ENCODE measurements around the gene STAMBPL1.
A peak's percentile ranks its signal among the peaks of the same experiment; 100 is the strongest.
"Not testable (repeated sequence)": the region's sequence is repeated elsewhere in the genome, so short reads cannot be mapped to it uniquely, and the experiment has no call there.

STAMBPL1 gene

GRCh38 chr10:88879534-88880281, at the start of gene STAMBPL1:
TSS of gene STAMBPL1 (plus strand) at chr10:88880245. CDS start at chr10:88901709, 21,464 bp downstream.
- peak in 35 of 56 donors; percentile 23 to 81 (median 60) for DNase-seq

- DNase-seq, result no peak
Measured at GRCh38 chr10:88830643-88831268, 49.3 kb upstream of the STAMBPL1 start.

GRCh38 chr10:88831709-88832108, 48.3 kb upstream of the STAMBPL1 start:
- no peak for DNase-seq

DNA sequence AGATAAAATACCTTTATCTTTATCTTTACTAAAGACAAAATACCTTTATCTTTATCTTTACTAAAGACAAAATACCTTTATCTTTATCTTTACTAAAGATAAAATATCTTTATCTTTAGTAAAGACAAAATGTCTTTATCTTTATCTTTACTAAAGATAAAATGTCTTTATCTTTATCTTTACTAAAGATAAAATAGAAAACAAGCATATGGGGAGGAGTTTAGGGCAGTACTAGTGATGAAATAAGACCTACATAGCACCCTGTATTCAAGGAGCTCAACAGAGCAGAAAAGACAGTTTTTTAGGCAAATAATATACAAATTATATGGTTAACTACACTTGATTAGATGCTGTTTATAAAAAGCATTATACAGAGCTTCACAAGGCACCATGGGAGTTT, 47.7 kb upstream of the STAMBPL1 start:
- no peak for DNase-seq

DNA sequence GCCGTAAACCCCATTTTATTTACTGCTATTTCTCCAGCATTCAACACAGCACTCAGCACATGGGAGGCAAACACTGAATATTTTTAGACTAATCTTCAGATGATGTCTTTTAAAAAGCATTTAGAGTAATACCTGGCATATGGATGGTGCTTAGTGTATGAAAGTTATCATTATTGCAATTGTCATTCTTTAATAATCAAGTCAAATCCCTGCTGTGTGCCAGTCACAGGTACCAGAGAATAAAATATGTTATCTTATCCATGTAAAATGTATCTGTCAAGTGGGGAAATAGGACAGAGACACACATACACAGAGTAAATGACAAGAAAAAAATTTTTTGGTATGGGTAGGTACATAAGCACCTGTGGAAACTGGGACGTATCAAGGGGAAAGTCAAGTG, 46.9 kb upstream of the STAMBPL1 start:
- DNase-seq, result no peak

GRCh38 chr10:88833723-88834122, 46.3 kb upstream of the STAMBPL1 start:
- DNase-seq, result no peak

GRCh38 chr10:88835096-88835909, 44.7 kb upstream of the STAMBPL1 start:
- peak in 54 of 56 donors; percentile 1 to 82 (median 48) for DNase-seq

DNA sequence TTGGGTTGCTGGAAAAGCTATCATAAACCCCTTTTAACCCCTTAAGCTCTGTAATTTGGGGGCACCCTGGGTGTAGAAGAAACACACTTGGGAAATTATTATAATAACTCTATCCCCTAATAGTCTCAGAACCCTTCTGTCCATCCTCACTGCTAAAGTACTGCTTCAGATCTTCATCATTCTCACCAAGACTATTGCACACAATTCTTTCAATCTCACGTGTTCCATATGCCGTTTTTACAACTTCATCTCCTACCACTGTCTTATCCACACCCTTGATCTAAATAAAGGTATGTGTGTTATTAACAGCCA, 44.2 kb upstream of the STAMBPL1 start:
- no peak for DNase-seq

GRCh38 chr10:88837632-88838031, 42.4 kb upstream of the STAMBPL1 start:
- DNase-seq, result not testable (repeated sequence)

GRCh38 chr10:88838766-88839350, 41.2 kb upstream of the STAMBPL1 start:
- no peak for DNase-seq

DNA sequence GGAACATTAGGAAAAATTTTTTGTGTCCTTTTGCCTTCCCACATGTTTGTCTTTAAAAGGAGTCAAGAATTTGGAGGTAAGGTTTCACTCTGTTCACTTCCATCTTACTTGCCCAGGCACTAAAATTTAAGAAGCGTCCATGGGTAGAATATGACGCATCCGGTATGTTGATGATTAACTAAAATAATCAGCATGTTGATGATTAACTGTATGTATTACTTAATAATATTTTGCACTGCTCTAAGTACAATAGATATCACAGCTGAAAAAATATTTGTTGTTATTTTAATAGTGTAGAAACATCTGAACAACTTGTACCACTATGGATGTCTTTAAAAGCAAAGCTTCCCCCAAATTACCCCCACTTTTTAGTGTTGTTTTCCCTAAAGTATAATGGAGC, 39.9 kb upstream of the STAMBPL1 start:
- no peak for DNase-seq

DNA sequence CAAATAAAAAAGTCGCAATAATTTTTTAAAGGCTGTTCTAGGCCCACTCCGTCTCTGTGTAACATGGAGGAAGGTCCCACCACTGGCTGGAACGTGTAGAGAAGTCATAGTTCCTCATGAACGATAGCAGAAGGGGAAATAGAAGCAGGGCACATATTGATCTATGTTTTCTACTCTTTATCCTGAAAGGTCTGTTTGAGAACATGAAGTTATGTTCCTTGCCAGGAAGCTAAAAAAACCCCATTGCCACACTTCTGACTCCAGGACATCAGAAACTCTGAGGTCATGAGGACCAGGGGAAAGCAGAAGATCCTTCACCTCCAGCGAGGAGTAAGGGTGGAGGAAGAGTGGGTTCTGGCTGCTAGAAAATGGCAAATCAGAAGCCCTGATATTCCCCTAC, 39.2 kb upstream of the STAMBPL1 start:
- no peak for DNase-seq

GRCh38 chr10:88841316-88842111, 38.5 kb upstream of the STAMBPL1 start:
- DNase-seq, result no peak

DNA sequence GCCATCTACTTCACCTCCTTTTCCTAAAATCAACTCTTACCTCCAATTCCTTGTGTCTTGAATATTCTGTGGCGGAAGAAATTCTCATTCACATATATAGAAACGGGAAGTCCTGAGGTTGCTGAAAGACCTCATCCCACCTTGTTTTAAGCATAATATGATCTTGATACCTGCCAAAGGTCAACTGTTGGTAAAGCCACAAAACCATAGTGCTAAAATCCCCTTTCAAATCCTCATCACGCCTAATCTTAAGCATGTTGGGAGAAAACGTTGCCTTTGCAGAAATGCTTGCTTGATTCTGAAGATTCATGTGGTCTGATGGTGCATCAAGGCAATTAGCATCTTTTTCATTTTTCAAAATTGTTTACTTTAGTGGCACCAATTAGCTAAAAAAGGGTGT, 36.9 kb upstream of the STAMBPL1 start:
- DNase-seq, result no peak

- DNase-seq, result no peak
Measured at GRCh38 chr10:88848499-88848898, 31.5 kb upstream of the STAMBPL1 start.

- DNase-seq, result no peak
Measured at GRCh38 chr10:88849234-88849633, 30.8 kb upstream of the STAMBPL1 start.

- DNase-seq, result no peak
Measured at GRCh38 chr10:88850712-88851111, 29.3 kb upstream of the STAMBPL1 start.

DNA sequence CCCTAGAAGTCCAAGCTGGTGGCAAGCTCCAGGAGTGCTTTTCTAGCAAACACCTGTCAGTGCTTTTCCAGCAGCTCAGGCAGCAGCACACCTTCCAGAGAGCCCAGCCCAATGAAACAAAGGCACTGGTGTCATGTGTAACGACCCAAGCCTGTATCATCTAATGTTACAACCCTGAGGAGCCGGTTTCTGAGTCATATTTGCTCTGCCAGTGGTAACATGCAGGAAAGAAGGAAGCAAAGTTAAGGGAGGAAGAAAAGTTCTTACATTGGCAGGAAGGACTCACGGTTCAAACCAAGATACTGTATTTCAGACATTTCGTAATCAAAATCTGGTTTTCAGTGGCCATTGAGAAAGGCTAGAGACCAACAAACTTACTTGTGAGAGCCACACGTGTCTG, 28.3 kb upstream of the STAMBPL1 start, which contains the start of gene ANKRD22:
Gene ANKRD22, minus strand, starts transcription at position 139 of the 400 bp plus-strand sequence. CDS start 237 bp downstream, outside the sequence.
- no peak for DNase-seq

DNA sequence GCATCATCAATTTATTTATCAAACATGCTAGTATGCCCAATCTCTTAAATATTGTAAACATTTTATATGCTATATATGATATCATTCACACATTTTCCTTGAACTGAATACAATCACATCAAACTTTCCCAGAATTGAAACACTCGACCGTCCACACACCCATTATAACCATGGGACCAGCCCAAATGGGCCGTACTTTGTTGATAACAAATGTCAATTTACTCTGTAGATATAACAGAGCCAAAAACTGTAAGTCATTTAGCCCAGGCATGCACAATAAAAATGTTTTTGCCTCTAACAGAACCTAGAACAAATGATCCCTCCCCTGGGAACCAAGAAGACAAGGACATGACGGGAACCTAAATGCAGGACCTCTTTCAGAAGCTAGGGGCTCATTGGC, 27.7 kb upstream of the STAMBPL1 start:
- no peak for DNase-seq

DNA sequence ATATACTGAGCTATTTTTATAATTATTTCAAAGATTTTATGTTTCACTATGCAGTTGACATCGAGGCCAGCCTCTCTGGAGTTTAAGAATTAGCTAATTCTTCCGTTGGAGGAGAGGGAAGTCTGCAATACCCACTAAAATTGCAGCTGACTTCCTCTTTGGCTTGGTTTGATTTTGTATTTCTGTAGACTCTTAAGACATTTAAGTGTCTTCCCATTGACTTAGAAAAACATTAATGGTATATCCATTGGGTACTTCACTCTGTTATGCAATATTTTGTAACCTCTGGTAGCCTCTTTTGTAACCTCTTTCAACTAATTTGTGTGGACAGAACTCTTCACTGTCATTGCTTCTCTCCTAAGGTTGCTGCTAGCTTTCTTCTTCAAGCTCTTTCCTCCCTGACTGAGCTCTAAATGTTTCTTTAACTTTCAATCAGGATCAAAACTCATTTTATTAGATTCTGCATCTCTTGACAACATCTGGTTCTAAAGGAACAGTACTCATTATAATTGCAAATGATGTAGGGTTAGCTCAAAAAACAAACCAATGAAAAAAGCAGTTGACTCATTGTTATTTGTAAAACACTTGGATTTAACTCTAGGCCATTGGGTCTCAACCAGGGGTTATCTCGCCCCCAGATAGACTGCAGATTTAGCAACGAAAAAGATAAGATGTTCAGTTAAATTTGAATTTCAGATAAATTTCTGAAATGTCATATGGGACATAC, 26.7 kb upstream of the STAMBPL1 start:
- no peak for DNase-seq
